Measurements from ENCODE around the gene JARID2. TPM values are rescaled to one million over a fixed set of nuclear protein-coding genes. Genes with fewer than 3 reads are reported as not detected.

JARID2 gene
- total RNA-seq, 3 donors from 2014 or later, result 10.5 to 13.9 (median 11.5) TPM

DNA sequence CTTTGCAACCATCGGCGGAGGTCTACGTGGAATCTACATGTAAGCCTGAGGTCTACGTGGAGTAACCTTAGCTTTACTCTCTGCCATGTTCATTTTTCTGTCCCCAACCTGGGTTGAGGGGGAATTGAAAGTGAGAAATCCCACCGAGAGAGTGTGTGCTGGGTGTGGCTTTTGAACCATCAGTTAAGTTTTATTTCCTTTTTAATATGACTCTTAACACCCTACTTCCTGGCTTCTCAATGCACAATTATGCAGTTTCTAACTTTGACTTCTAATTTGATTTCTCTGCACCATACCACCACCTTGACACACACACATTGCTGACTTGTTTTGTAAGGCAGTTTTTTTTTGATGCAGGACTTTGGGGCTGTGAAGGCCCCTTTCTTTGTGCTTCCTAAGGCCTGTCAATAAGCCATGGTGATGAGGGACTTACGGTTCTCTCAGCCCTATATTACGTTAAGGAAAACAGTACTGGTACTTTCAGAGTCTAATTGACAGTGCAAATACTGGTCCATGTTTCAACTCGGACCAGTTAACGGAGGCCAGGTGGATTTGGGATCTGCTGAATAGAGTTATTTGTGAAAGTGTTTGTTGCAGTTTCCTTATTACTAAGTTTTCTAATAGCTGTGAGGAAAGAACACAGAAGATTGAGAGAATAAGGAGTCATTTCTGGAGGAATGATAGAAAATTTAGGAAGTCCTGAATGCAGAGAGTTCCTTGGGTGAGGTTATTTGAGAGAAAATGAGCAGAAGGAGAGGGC, 206.5 kb downstream of the JARID2 start:
- no peaks in the 10 kb centered on the region for H3K36me3 ChIP-seq
- intact Hi-C loops (cut with DNase I; ENCODE audit: low total_unique reads), result no loop called here
- no peaks in the 10 kb centered on the region for H3K4me1 ChIP-seq

GRCh38 chr6:15453186-15453585, 207.3 kb downstream of the JARID2 start:
- Histone ChIP-seq H3K27me3 (no peaks in the 10 kb centered on the region), H3K36me3 (no peaks in the 10 kb centered on the region), H3K4me3 (no peak overlapping the region), H3K27ac (no peak overlapping the region), H3K4me1 (no peaks in the 10 kb centered on the region), H3K9me3 (no peaks in the 10 kb centered on the region)
- DNase-seq (ENCODE audit: low spot score in 2 of 2), result no peak
- intact Hi-C loops (cut with DNase I; ENCODE audit: low total_unique reads), result no loop called here
- no peak for TF ChIP-seq CTCF (IDR thresholded peaks at IDR 0.05)
- TF ChIP-seq POLR2AphosphoS5 (IDR thresholded peaks at IDR 0.05), result peak in 1 of 3 donors; percentile 27
- TF ChIP-seq POLR2A (IDR thresholded peaks at IDR 0.05), result no peak

More for the DNA sequence above, 206.5 kb downstream of the JARID2 start:
- Histone ChIP-seq H3K9me3 (no peaks in the 10 kb centered on the region), H3K27ac (no peak overlapping the region), H3K4me3 (no peak overlapping the region), H3K27me3 (no peaks in the 10 kb centered on the region)
- no peak for TF ChIP-seq POLR2AphosphoS5 (IDR thresholded peaks at IDR 0.05)
- no peak for TF ChIP-seq POLR2A (IDR thresholded peaks at IDR 0.05)
- no peak for TF ChIP-seq CTCF (IDR thresholded peaks at IDR 0.05)
- DNase-seq (ENCODE audit: low spot score in 2 of 2), result no peak

- DNase-seq (ENCODE audit: low spot score in 2 of 2), result no peak
- no peaks in the 10 kb centered on the region for H3K27me3 ChIP-seq
- H3K27ac ChIP-seq, result no peak overlapping the region
- no peaks in the 10 kb centered on the region for H3K9me3 ChIP-seq
- intact Hi-C loops (cut with DNase I; ENCODE audit: low total_unique reads), result no loop called here
- TF ChIP-seq CTCF (IDR thresholded peaks at IDR 0.05), result no peak
- peak in 1 of 3 donors; percentile 79 for TF ChIP-seq POLR2AphosphoS5 (IDR thresholded peaks at IDR 0.05)
- TF ChIP-seq POLR2A (IDR thresholded peaks at IDR 0.05), result no peak
- H3K36me3 ChIP-seq, result no peaks in the 10 kb centered on the region
- no peaks in the 10 kb centered on the region for H3K4me1 ChIP-seq
- no peak overlapping the region for H3K4me3 ChIP-seq
Observed at GRCh38 chr6:15453622-15454021, 207.8 kb downstream of the JARID2 start.

- no peak for DNase-seq (ENCODE audit: low spot score in 2 of 2)
- no peaks in the 10 kb centered on the region for H3K9me3 ChIP-seq
- H3K27me3 ChIP-seq, result no peaks in the 10 kb centered on the region
- TF ChIP-seq CTCF (IDR thresholded peaks at IDR 0.05), result no peak
- no peak for TF ChIP-seq POLR2AphosphoS5 (IDR thresholded peaks at IDR 0.05)
- no peak for TF ChIP-seq POLR2A (IDR thresholded peaks at IDR 0.05)
- no peaks in the 10 kb centered on the region for H3K36me3 ChIP-seq
- intact Hi-C loops (cut with DNase I; ENCODE audit: low total_unique reads), result no loop called here
- H3K4me1 ChIP-seq, result no peaks in the 10 kb centered on the region
- no peak overlapping the region for H3K27ac ChIP-seq
- H3K4me3 ChIP-seq, result no peak overlapping the region
Observed at GRCh38 chr6:15456422-15456821, 210.6 kb downstream of the JARID2 start.

DNA sequence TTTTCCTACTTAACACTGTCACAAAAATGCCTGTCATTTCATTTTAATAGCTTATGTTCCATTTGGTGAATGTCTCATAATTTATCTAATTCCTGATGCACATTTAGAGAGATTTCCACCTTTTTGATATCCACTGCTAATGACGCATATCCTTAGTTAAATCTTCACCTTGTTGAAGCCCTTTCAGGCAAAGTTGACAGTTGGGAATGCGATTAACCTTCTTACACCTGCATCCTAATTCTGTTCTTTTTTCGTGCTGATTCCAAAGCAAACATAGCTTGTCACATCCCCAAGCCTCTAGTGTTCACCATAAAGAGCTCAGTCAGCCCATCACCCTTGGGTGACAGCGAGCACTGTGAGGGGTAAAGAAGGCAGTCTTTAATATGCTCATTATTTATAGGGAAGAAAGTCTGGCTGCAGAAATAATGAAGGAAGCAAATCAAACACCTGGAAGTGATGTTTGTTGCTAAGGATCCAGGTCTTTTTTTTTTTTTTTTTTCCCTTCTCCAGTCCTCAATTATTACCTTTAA, 211.3 kb downstream of the JARID2 start:
- no peak for DNase-seq (ENCODE audit: low spot score in 2 of 2)
- Histone ChIP-seq H3K9me3 (no peaks in the 10 kb centered on the region), H3K27ac (no peak overlapping the region), H3K36me3 (no peaks in the 10 kb centered on the region), H3K4me3 (no peak overlapping the region), H3K4me1 (no peaks in the 10 kb centered on the region), H3K27me3 (no peaks in the 10 kb centered on the region)
- intact Hi-C loops (cut with DNase I; ENCODE audit: low total_unique reads), result no loop called here
- TF ChIP-seq POLR2A (IDR thresholded peaks at IDR 0.05), result no peak
- no peak for TF ChIP-seq POLR2AphosphoS5 (IDR thresholded peaks at IDR 0.05)
- TF ChIP-seq CTCF (IDR thresholded peaks at IDR 0.05), result no peak

All from breast epithelium (tissue), 4 donors.